Measurements from ENCODE around the gene IRF2. TPM values are rescaled to one million over a fixed set of nuclear protein-coding genes. Genes with fewer than 3 reads are reported as not detected.

IRF2 gene
- total RNA-seq, 1 donor from 2014 or later: 53.3 TPM

- H3K9me3 ChIP-seq: no peaks in the 10 kb centered on the region
- intact Hi-C loops (cut with DNase I): no loop called here
- H3K36me3 ChIP-seq: peaks cover 10% of the 10 kb centered on the region
- H3K27ac ChIP-seq: peak overlapping the region; percentile 67
- H3K4me1 ChIP-seq: peaks cover 73% of the 10 kb centered on the region
- no peak for TF ChIP-seq CTCF (IDR thresholded peaks at IDR 0.05)
- H3K4me3 ChIP-seq: no peak overlapping the region
- DNase-seq: no peak
- peak; percentile 85 to 92 for ATAC-seq
- no peaks in the 10 kb centered on the region for H3K27me3 ChIP-seq (ENCODE audit: low read depth)
Measured at GRCh38 chr4:184453365-184454160, 20.8 kb downstream of the IRF2 start.

- Histone ChIP-seq H3K4me3 (no peak overlapping the region), H3K27me3 (ENCODE audit: low read depth) (no peaks in the 10 kb centered on the region), H3K4me1 (peaks cover 77% of the 10 kb centered on the region), H3K9me3 (no peaks in the 10 kb centered on the region), H3K36me3 (peaks cover 10% of the 10 kb centered on the region), H3K27ac (no peak overlapping the region)
- ATAC-seq: no peak
- no peak for DNase-seq
- intact Hi-C loops (cut with DNase I): no loop called here
- no peak for TF ChIP-seq CTCF (IDR thresholded peaks at IDR 0.05)
Measured at GRCh38 chr4:184452740-184453139, 21.6 kb downstream of the IRF2 start.

GRCh38 chr4:184451726-184452125 is 22.6 kb downstream of the IRF2 start:
- Histone ChIP-seq H3K36me3 (peaks cover 10% of the 10 kb centered on the region), H3K4me1 (peaks cover 76% of the 10 kb centered on the region), H3K4me3 (no peak overlapping the region), H3K27me3 (ENCODE audit: low read depth) (no peaks in the 10 kb centered on the region), H3K9me3 (no peaks in the 10 kb centered on the region), H3K27ac (no peak overlapping the region)
- TF ChIP-seq CTCF (IDR thresholded peaks at IDR 0.05): no peak
- DNase-seq: no peak
- intact Hi-C loops (cut with DNase I): no loop called here
- ATAC-seq: no peak

- H3K36me3 ChIP-seq: peaks cover 3% of the 10 kb centered on the region
- no peaks in the 10 kb centered on the region for H3K9me3 ChIP-seq
Measured at GRCh38 chr4:184450743-184451535, 23.4 kb downstream of the IRF2 start.

GRCh38 chr4:184450045-184450444 is 24.3 kb downstream of the IRF2 start:
- intact Hi-C loops (cut with DNase I): no loop called here

More at GRCh38 chr4:184450743-184451535, 23.4 kb downstream of the IRF2 start:
- ATAC-seq (no peak), DNase-seq (no peak)
- peak overlapping the region; percentile 42 for H3K27ac ChIP-seq
- no peak overlapping the region for H3K4me3 ChIP-seq
- TF ChIP-seq CTCF (IDR thresholded peaks at IDR 0.05): no peak
- peaks cover 79% of the 10 kb centered on the region for H3K4me1 ChIP-seq
- intact Hi-C loops (cut with DNase I): no loop called here
- no peaks in the 10 kb centered on the region for H3K27me3 ChIP-seq (ENCODE audit: low read depth)

More at GRCh38 chr4:184450045-184450444, 24.3 kb downstream of the IRF2 start:
- ATAC-seq (no peak), DNase-seq (no peak)
- TF ChIP-seq CTCF (IDR thresholded peaks at IDR 0.05): no peak
- Histone ChIP-seq H3K27ac (peak overlapping the region; percentile 79), H3K4me1 (peaks cover 88% of the 10 kb centered on the region), H3K36me3 (peaks cover 3% of the 10 kb centered on the region), H3K27me3 (ENCODE audit: low read depth) (no peaks in the 10 kb centered on the region), H3K9me3 (no peaks in the 10 kb centered on the region), H3K4me3 (no peak overlapping the region)
